Left cardiac atrium (tissue), 4 donors: ENCODE results near the gene ATP6V1C2. TPM values are rescaled to one million over a fixed set of nuclear protein-coding genes. Genes with fewer than 3 reads are reported as not detected.

Source experiments
- ATAC-seq, 2 donors: fragments of 200-7000 bp; cut with Tn5 transposase; one replicate each; pipeline ENCODE4 v1.9.1; 2020; ENCODE audit warnings: mild to moderate bottlenecking in 2 of 2, moderate library complexity in 2 of 2
- DNase-seq: peaks from one replicate; pipeline ENCODE4 v3.0.0-alpha.2; 2020
- intact Hi-C, 2 donors: fragments of 100-400 bp; cut with DNase I; formaldehyde crosslinking; loops; one replicate each; pipeline versions ENCODE4 v1.14.1 to v1.15.1; 2022 to 2023
- total RNA-seq, 2 donors: library from RNA; stranded (reverse); fragmentation: NEBNext Ultra II Directional; extraction: Animal tissue kit (Norgen Biotek cat#: 25700); gene quantifications; one replicate each; pipeline ENCODE4 v1.2.1, GENCODE V29; 2021
- donor health status: DM: no; HTN: yes; CAD: no.
- donor health status: DM: no; HTN: yes; CAD: no; lungs with severe emphysema.
- donor health status: DM: yes; HTN: yes; CAD: no.
- donor health status: Dilated cardiomyopathy.

The ATP6V1C2 gene
- total RNA-seq, 2 donors from 2014 or later, result 0.18 to 0.47 TPM

- DNase-seq (no peak), ATAC-seq (no peak)
- intact Hi-C loops, result no loop called here
Observed at GRCh38 chr2:10764096-10764785, 42.8 kb downstream of the ATP6V1C2 start.

GRCh38 chr2:10764896-10765295, 43.5 kb downstream of the ATP6V1C2 start:
- no peak for DNase-seq
- ATAC-seq, result no peak
- intact Hi-C loops, result no loop called here

GRCh38 chr2:10765461-10765860, 44.0 kb downstream of the ATP6V1C2 start:
- DNase-seq (no peak), ATAC-seq (no peak)
- intact Hi-C loops, result no loop called here

GRCh38 chr2:10765914-10766313, 44.5 kb downstream of the ATP6V1C2 start:
- intact Hi-C loops, result no loop called here
- no peak for ATAC-seq
- DNase-seq, result no peak

- no peak for DNase-seq
- intact Hi-C loops, result no loop called here
- ATAC-seq, result no peak
Observed at GRCh38 chr2:10768063-10768507, 46.7 kb downstream of the ATP6V1C2 start.

GRCh38 chr2:10770956-10771750, 49.7 kb downstream of the ATP6V1C2 start:
- intact Hi-C loops, result no loop called here
- ATAC-seq (no peak), DNase-seq (no peak)

GRCh38 chr2:10771786-10772185, 50.4 kb downstream of the ATP6V1C2 start:
- ATAC-seq, result no peak
- intact Hi-C loops, result no loop called here
- DNase-seq, result no peak

GRCh38 chr2:10772201-10772867, 50.9 kb downstream of the ATP6V1C2 start:
- DNase-seq, result no peak

GRCh38 chr2:10772868-10773215, 51.4 kb downstream of the ATP6V1C2 start:
- ATAC-seq (no peak), DNase-seq (no peak)
- intact Hi-C loops, result no loop called here

More at GRCh38 chr2:10772201-10772867, 50.9 kb downstream of the ATP6V1C2 start:
- intact Hi-C loops, result no loop called here
- no peak for ATAC-seq

- no peak for ATAC-seq
- DNase-seq, result no peak
- intact Hi-C loops, result no loop called here
Observed at GRCh38 chr2:10773821-10774341, 52.5 kb downstream of the ATP6V1C2 start.

GRCh38 chr2:10774394-10774793, 53.0 kb downstream of the ATP6V1C2 start:
- ATAC-seq (peak; percentile 39 to 41), DNase-seq (peak; percentile 48)
- intact Hi-C loops, result no loop called here

- intact Hi-C loops, result no loop called here
- no peak for ATAC-seq
- DNase-seq, result no peak
Observed at GRCh38 chr2:10775021-10775780, 53.8 kb downstream of the ATP6V1C2 start.

- intact Hi-C loops, result no loop called here
- DNase-seq (no peak), ATAC-seq (no peak)
Observed at GRCh38 chr2:10775831-10776230, 54.4 kb downstream of the ATP6V1C2 start.

- DNase-seq, result no peak
- intact Hi-C loops, result no loop called here
- ATAC-seq, result no peak
Observed at GRCh38 chr2:10776231-10776977, 55.0 kb downstream of the ATP6V1C2 start.

- DNase-seq, result no peak
- intact Hi-C loops, result no loop called here
- ATAC-seq, result no peak
Observed at GRCh38 chr2:10777111-10777841, 55.8 kb downstream of the ATP6V1C2 start.

GRCh38 chr2:10777842-10778723, 56.7 kb downstream of the ATP6V1C2 start:
- DNase-seq, result no peak
- ATAC-seq, result no peak
- intact Hi-C loops, result no loop called here

GRCh38 chr2:10778724-10779115, 57.3 kb downstream of the ATP6V1C2 start:
- intact Hi-C loops, result no loop called here
- no peak for ATAC-seq
- no peak for DNase-seq
